Esophagus muscularis mucosa (tissue), 4 donors: Measurements from ENCODE around the gene EMCN.

Experiments
- EP300 ChIP-seq: sonication (generic); formaldehyde crosslinking; IDR thresholded peaks from one replicate; pipeline ENCODE4 v1.6.1; 2017; ENCODE audit warnings: antibody characterized with exemption
- POLR2AphosphoS5 ChIP-seq, 2 donors: sonication (generic); formaldehyde crosslinking; IDR thresholded peaks; one replicate each; pipeline ENCODE4 v1.6.1; 2017; ENCODE audit warnings: antibody characterized with exemption in 2 of 2
- TF ChIP-seq, protein P1 (sequence below), 3 experiments: fragments of 200-600 bp in 2 of 3; fragments of 450-650 bp in 1 of 3; sonication (generic) in 2 of 3; IDR thresholded peaks; one replicate each; pipeline ENCODE4 v1.5.1; 2017 to 2019; ENCODE audit warnings: antibody characterized with exemption in 3 of 3, mild to moderate bottlenecking in 2 of 3, moderate library complexity in 1 of 3

DNA sequence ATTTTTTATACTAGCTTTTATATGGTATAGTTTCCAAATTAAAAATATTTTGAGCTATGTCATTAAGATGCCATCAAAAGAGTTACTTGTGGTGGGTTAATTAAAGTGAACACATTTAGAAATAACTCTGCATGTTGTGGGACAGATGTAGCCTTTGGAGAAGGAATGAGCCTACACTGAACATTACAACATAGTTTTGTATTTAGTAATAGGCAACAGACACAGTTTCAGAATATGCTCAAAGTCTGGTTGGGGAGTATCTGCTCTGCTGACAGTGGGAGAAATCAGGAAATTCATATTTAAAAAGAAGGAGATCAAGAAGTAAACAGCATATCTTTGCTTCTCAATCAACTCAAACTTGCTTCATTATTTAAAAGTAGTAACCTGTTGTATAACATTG is 23.7 kb downstream of the EMCN start:
- TF ChIP-seq, protein P1, sequence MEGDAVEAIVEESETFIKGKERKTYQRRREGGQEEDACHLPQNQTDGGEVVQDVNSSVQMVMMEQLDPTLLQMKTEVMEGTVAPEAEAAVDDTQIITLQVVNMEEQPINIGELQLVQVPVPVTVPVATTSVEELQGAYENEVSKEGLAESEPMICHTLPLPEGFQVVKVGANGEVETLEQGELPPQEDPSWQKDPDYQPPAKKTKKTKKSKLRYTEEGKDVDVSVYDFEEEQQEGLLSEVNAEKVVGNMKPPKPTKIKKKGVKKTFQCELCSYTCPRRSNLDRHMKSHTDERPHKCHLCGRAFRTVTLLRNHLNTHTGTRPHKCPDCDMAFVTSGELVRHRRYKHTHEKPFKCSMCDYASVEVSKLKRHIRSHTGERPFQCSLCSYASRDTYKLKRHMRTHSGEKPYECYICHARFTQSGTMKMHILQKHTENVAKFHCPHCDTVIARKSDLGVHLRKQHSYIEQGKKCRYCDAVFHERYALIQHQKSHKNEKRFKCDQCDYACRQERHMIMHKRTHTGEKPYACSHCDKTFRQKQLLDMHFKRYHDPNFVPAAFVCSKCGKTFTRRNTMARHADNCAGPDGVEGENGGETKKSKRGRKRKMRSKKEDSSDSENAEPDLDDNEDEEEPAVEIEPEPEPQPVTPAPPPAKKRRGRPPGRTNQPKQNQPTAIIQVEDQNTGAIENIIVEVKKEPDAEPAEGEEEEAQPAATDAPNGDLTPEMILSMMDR (IDR thresholded peaks at IDR 0.05) = no peak
- no peak for TF ChIP-seq POLR2AphosphoS5 (IDR thresholded peaks at IDR 0.05)
- no peak for TF ChIP-seq EP300
